ENCODE data around the gene FCHO1. TPM values are rescaled to one million over a fixed set of nuclear protein-coding genes. Genes with fewer than 3 reads are reported as not detected.

The FCHO1 gene
- total RNA-seq, 1 experiment from 2014 or later, result 0.39 TPM

- no TSS peak for BruUV-seq (replicated peaks)
- no peaks in the 10 kb centered on the region for H3K9me3 Mint-ChIP-seq (ENCODE audit: unreplicated experiment)
- Histone ChIP-seq H3K36me3 (ENCODE audit: control insufficient read depth, insufficient read depth, low read length) (no peaks in the 10 kb centered on the region), H3K9me3 (no peaks in the 10 kb centered on the region), H3K4me1 (no peaks in the 10 kb centered on the region), H3K27me3 (replicated peaks; ENCODE audit: control insufficient read depth, insufficient read depth, low read length) (no peaks in the 10 kb centered on the region), H3K4me3 (ENCODE audit: low read depth, low read length) (no peak overlapping the region)
- intact Hi-C loops (cut with micrococcal nuclease; ENCODE audit: unreplicated experiment), result loop anchor here (5.0 kb wide), 1 partner anchor 88 kb away; no protein-coding TSS in a partner anchor
- no peaks in the 10 kb centered on the region for H3K36me3 Mint-ChIP-seq (ENCODE audit: insufficient read depth, unreplicated experiment)
- no peak overlapping the region for H3K4me3 Mint-ChIP-seq (ENCODE audit: unreplicated experiment)
- H3K4me1 Mint-ChIP-seq (ENCODE audit: low read depth, unreplicated experiment), result no peaks in the 10 kb centered on the region
- TF ChIP-seq CTCF (IDR thresholded peaks at IDR 0.05; ENCODE audit: insufficient read depth in 1 of 2, low read depth in 1 of 2, low read length in 1 of 2, severe bottlenecking in 1 of 2, unreplicated experiment in 1 of 2), result no peak
- CTCF ChIA-PET, result no interaction called here
- POLR2A ChIA-PET, result no interaction called here
- DNase-seq, result no peak
- no peaks in the 10 kb centered on the region for H3K27me3 Mint-ChIP-seq (ENCODE audit: insufficient read depth, unreplicated experiment)
- H3K27ac Mint-ChIP-seq (ENCODE audit: unreplicated experiment), result no peak overlapping the region
Observed at GRCh38 chr19:17765069-17765618, 13.9 kb downstream of the FCHO1 start.

DNA sequence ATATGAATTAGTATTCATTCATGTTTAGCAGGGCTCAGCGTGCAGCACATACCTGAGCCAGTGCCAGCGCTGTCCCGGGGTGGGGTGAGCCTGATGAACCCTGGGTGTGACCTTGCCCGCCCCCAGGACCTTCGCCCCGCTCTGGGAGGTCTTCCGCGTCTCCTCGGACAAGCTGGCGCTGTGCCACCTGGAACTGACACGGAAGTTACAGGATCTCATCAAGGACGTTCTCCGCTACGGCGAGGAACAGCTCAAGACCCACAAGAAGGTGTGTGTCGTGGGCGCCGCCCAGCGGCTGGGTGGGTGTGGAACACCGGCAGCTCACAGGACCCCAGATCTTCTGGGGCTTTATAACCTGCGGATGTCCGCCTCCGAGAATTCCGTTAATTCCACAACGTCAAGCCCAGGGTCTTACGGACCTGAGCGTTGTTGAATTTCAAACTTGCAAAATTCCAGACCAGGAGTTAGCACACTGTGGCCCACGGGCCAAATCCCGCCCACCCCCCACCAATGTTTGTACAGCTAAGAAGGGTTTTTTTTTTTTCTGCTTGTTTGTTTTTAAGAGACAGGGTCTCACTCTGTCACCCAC is 15.4 kb downstream of the FCHO1 start:
- POLR2A ChIA-PET, result interaction anchor here (0.5 to 0.9 kb wide), 2 partner anchors 93 to 100 kb away, joined by 5 to 6 read pairs; partner anchors contain the start of gene RPL18A
- Mint-ChIP-seq H3K4me3 (ENCODE audit: unreplicated experiment) (peak overlapping the region; percentile 73), H3K27ac (ENCODE audit: unreplicated experiment) (no peak overlapping the region), H3K27me3 (ENCODE audit: insufficient read depth, unreplicated experiment) (no peaks in the 10 kb centered on the region), H3K9me3 (ENCODE audit: unreplicated experiment) (no peaks in the 10 kb centered on the region), H3K4me1 (ENCODE audit: low read depth, unreplicated experiment) (no peaks in the 10 kb centered on the region), H3K36me3 (ENCODE audit: insufficient read depth, unreplicated experiment) (no peaks in the 10 kb centered on the region)
- Histone ChIP-seq H3K36me3 (ENCODE audit: control insufficient read depth, insufficient read depth, low read length) (no peaks in the 10 kb centered on the region), H3K4me3 (ENCODE audit: low read depth, low read length) (peak overlapping the region; percentile 28), H3K4me1 (no peaks in the 10 kb centered on the region), H3K27me3 (replicated peaks; ENCODE audit: control insufficient read depth, insufficient read depth, low read length) (no peaks in the 10 kb centered on the region), H3K9me3 (no peaks in the 10 kb centered on the region)
- CTCF ChIA-PET, result interaction anchor here (0.6 to 1.7 kb wide), 23 partner anchors 8 to 633 kb away, joined by 3 to 20 read pairs (median 5); partner anchors contain the start of genes CCDC124, MAP1S, MVB12A and RPL18A
- peak; percentile 69 to 90 for TF ChIP-seq CTCF (IDR thresholded peaks at IDR 0.05; ENCODE audit: insufficient read depth in 1 of 2, low read depth in 1 of 2, low read length in 1 of 2, severe bottlenecking in 1 of 2, unreplicated experiment in 1 of 2)
- no TSS peak for BruUV-seq (replicated peaks)
- DNase-seq, result peak; percentile 86 to 88
- intact Hi-C loops (cut with micrococcal nuclease; ENCODE audit: unreplicated experiment), result loop anchor here (1.0 to 5.0 kb wide), 2 partner anchors 89 kb away; no protein-coding TSS in a partner anchor

DNA sequence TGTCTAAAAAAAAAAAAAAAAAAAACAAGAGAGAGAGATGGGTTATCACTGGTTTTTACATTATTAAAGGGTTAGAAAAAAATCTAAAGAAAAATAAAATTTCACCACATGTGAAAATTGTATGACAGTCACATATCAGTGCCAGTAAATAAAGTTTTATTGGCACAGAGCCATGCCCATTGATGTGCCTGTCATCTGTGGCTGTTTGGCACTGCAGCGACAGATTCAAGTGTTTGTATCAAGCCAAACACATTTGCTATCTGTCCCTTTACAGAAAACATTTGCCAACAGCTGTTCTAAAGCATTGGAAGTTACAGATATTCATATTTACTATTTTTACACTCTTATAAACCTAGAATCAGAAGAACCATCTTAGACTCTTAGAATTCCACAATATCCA is 16.3 kb downstream of the FCHO1 start:
- Mint-ChIP-seq H3K27me3 (ENCODE audit: insufficient read depth, unreplicated experiment) (no peaks in the 10 kb centered on the region), H3K36me3 (ENCODE audit: insufficient read depth, unreplicated experiment) (no peaks in the 10 kb centered on the region), H3K27ac (ENCODE audit: unreplicated experiment) (no peak overlapping the region), H3K4me3 (ENCODE audit: unreplicated experiment) (no peak overlapping the region), H3K9me3 (ENCODE audit: unreplicated experiment) (no peaks in the 10 kb centered on the region), H3K4me1 (ENCODE audit: low read depth, unreplicated experiment) (no peaks in the 10 kb centered on the region)
- BruUV-seq (replicated peaks), result no TSS peak
- Histone ChIP-seq H3K4me3 (ENCODE audit: low read depth, low read length) (no peak overlapping the region), H3K9me3 (no peaks in the 10 kb centered on the region), H3K4me1 (no peaks in the 10 kb centered on the region), H3K27me3 (replicated peaks; ENCODE audit: control insufficient read depth, insufficient read depth, low read length) (no peaks in the 10 kb centered on the region), H3K36me3 (ENCODE audit: control insufficient read depth, insufficient read depth, low read length) (no peaks in the 10 kb centered on the region)
- no peak for TF ChIP-seq CTCF (IDR thresholded peaks at IDR 0.05; ENCODE audit: insufficient read depth in 1 of 2, low read depth in 1 of 2, low read length in 1 of 2, severe bottlenecking in 1 of 2, unreplicated experiment in 1 of 2)
- intact Hi-C loops (cut with micrococcal nuclease; ENCODE audit: unreplicated experiment), result loop anchor here (5.0 kb wide), 1 partner anchor 90 kb away; no protein-coding TSS in a partner anchor
- POLR2A ChIA-PET, result no interaction called here
- DNase-seq, result no peak
- CTCF ChIA-PET, result interaction anchor here (0.6 to 1.7 kb wide), 3 partner anchors 89 to 164 kb away, joined by 3 to 20 read pairs (median 3); no protein-coding TSS in a partner anchor

Measured in Caco-2 (cell line).